HepG2 (cell line): Measurements from ENCODE around the gene SEC61B. TPM values are rescaled to one million over a fixed set of nuclear protein-coding genes. Genes with fewer than 3 reads are reported as not detected.

Experiments used
- ARID2 ChIP-seq: sonication (generic); formaldehyde crosslinking; IDR thresholded peaks from 2 replicates; pipeline ENCODE4 v1.8.1; 2022; ENCODE audit warnings: mild to moderate bottlenecking, missing genetic modification reagents, borderline replicate concordance
- E2F2 ChIP-seq: sonication (generic); formaldehyde crosslinking; IDR thresholded peaks from 2 replicates; pipeline ENCODE4 v1.4.0; 2020; ENCODE audit warnings: missing genetic modification reagents, borderline replicate concordance
- ETV6 ChIP-seq: sonication (generic); formaldehyde crosslinking; conservative IDR thresholded peaks from 2 replicates; pipeline ENCODE4 v1.4.0; 2020; ENCODE audit warnings: missing genetic modification reagents
- FOXK1 ChIP-seq: sonication (generic); formaldehyde crosslinking; IDR thresholded peaks from 2 replicates; pipeline ENCODE4 v1.4.0; 2020; ENCODE audit warnings: low read depth, missing genetic modification reagents, borderline replicate concordance
- FOXK2 ChIP-seq: fragments of 450-650 bp; IDR thresholded peaks from 2 replicates; pipeline ENCODE4 v1.6.1; 2016
- KAT8 ChIP-seq: IDR thresholded peaks from 2 replicates; pipeline ENCODE4 v1.6.1; 2016; ENCODE audit warnings: missing genetic modification reagents, missing compliant biosample characterization
- KLF9 ChIP-seq: IDR thresholded peaks from 2 replicates; pipeline ENCODE4 v1.6.1; 2016; ENCODE audit warnings: low read depth
- MLX ChIP-seq: IDR thresholded peaks from 2 replicates; pipeline ENCODE4 v1.6.1; 2016
- SALL1 ChIP-seq: sonication (generic); formaldehyde crosslinking; IDR thresholded peaks from 2 replicates; pipeline ENCODE4 v1.8.0; 2022; ENCODE audit warnings: mild to moderate bottlenecking, missing genetic modification reagents
- SMYD3 ChIP-seq: sonication (generic); formaldehyde crosslinking; IDR thresholded peaks from 2 replicates; pipeline ENCODE4 v1.8.1; 2023; ENCODE audit warnings: mild to moderate bottlenecking, missing genetic modification reagents
- ZNF282 ChIP-seq: fragments of 450-650 bp; IDR thresholded peaks from 2 replicates; pipeline ENCODE4 v1.6.1; 2018; ENCODE audit not compliant: partially characterized antibody
- ZNF501 ChIP-seq: sonication (generic); formaldehyde crosslinking; IDR thresholded peaks from 2 replicates; pipeline ENCODE4 v1.5.1; 2020; ENCODE audit warnings: mild to moderate bottlenecking, moderate library complexity, missing genetic modification reagents
- ZNF713 ChIP-seq: sonication (generic); formaldehyde crosslinking; IDR thresholded peaks from 2 replicates; pipeline ENCODE4 v1.4.0; 2020; ENCODE audit warnings: mild to moderate bottlenecking, missing genetic modification reagents
- polyA plus RNA-seq, 8 experiments: library from polyadenylated mRNA; depleted of rRNA in 3 of 8; stranded (reverse) in 7 of 8; unstranded in 1 of 8; fragments of >200 nt; fragmentation: Illumina TruSeq in 4 of 8; extraction: Trizol in 4 of 8; gene quantifications; 2 replicates each; pipeline versions ENCODE4 v1.2.1 to v1.2.3, GENCODE V29; 2011 to 2016; ENCODE audit warnings: low read depth in 4 of 8, missing spikeins in 1 of 8, mixed read lengths in 1 of 8; ENCODE audit not compliant: insufficient read depth in 1 of 8
- total RNA-seq, 5 experiments: library from RNA; depleted of rRNA; stranded (reverse); fragments of >200 nt; fragmentation: Illumina TruSeq; extraction: Trizol; gene quantifications; 2 replicates each; pipeline ENCODE4 v1.2.3, GENCODE V29; 2016; ENCODE audit warnings: low read depth in 1 of 5
- TF ChIP-seq, protein P1 (sequence below): sonication (generic); formaldehyde crosslinking; IDR thresholded peaks from 2 replicates; pipeline ENCODE4 v1.8.0; 2022; ENCODE audit warnings: mild to moderate bottlenecking, missing genetic modification reagents; ENCODE audit not compliant: insufficient replicate concordance
- TF ChIP-seq, protein P2 (sequence below), 2 experiments: sonication (generic) in 1 of 2; formaldehyde crosslinking in 1 of 2; IDR thresholded peaks; 2 replicates each; pipeline versions ENCODE4 v1.4.0 to v1.6.1; 2018 to 2020; ENCODE audit warnings: missing genetic modification reagents in 2 of 2, borderline replicate concordance in 1 of 2, low read depth in 1 of 2, mild to moderate bottlenecking in 1 of 2, missing biosample characterization in 1 of 2
- TF ChIP-seq, protein P3 (sequence below): sonication (generic); formaldehyde crosslinking; IDR thresholded peaks from 2 replicates; pipeline ENCODE4 v1.4.0; 2020; ENCODE audit warnings: low read depth, mild to moderate bottlenecking, missing genetic modification reagents
- TF ChIP-seq, protein P4 (sequence below): sonication (generic); formaldehyde crosslinking; IDR thresholded peaks from 2 replicates; pipeline ENCODE4 v1.4.0; 2020; ENCODE audit warnings: missing genetic modification reagents
- TF ChIP-seq, protein P5 (sequence below): sonication (generic); formaldehyde crosslinking; IDR thresholded peaks from 2 replicates; pipeline ENCODE4 v1.9.0; 2022; ENCODE audit warnings: low read depth, missing genetic modification reagents

SEC61B gene
- total and polyA plus RNA-seq, 2 of the 13 experiments (the other 11 are each of a cell fraction or from before 2014, with no cell fraction given), result 191 to 368 TPM

DNA sequence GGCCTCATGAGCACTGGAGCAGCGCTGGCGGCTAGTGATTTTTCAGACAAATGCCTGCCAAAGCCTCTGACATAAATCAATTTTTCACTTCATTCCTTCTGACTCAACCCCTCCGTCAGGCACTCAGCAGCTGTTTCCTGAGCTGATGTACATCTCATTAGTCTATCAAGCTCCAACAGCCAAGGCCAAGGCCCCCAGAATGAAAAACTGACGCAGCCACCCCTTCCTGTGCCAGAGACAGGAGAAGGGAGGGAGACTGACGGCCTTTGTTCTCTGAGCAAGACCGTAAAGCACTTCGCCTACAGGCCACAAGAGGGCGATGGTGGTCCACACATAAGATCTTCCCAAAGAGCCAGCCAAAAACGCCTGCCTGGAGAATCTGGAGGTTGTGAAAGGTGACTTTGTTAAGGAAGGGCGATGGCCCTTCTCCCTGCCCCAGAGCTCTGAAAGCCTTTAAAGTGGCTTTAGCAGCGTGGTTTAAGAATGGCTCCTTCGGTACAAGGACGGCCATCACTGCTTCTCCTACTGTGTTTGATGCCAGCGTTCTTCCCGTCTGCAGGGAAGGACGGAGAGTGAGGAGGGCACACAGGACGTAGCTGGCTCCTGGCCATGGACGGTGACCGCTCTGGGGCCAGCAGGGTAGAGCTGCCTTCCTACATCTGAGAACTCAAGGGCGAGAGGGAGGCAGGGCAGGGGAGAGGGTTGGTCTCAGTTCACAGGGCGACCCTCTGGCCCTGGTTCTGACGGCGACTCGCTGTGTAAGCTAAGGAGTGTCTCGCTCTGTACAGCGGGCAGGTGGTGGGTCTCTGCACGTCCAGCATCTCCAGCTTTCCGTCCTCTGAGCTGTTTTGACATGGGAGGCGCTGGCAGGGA lies 37.4 kb upstream of the SEC61B start (continued):
- TF ChIP-seq, protein P1, sequence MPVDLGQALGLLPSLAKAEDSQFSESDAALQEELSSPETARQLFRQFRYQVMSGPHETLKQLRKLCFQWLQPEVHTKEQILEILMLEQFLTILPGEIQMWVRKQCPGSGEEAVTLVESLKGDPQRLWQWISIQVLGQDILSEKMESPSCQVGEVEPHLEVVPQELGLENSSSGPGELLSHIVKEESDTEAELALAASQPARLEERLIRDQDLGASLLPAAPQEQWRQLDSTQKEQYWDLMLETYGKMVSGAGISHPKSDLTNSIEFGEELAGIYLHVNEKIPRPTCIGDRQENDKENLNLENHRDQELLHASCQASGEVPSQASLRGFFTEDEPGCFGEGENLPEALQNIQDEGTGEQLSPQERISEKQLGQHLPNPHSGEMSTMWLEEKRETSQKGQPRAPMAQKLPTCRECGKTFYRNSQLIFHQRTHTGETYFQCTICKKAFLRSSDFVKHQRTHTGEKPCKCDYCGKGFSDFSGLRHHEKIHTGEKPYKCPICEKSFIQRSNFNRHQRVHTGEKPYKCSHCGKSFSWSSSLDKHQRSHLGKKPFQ (CRISPR knock-in tag), result no peak
- TF ChIP-seq, protein P2, sequence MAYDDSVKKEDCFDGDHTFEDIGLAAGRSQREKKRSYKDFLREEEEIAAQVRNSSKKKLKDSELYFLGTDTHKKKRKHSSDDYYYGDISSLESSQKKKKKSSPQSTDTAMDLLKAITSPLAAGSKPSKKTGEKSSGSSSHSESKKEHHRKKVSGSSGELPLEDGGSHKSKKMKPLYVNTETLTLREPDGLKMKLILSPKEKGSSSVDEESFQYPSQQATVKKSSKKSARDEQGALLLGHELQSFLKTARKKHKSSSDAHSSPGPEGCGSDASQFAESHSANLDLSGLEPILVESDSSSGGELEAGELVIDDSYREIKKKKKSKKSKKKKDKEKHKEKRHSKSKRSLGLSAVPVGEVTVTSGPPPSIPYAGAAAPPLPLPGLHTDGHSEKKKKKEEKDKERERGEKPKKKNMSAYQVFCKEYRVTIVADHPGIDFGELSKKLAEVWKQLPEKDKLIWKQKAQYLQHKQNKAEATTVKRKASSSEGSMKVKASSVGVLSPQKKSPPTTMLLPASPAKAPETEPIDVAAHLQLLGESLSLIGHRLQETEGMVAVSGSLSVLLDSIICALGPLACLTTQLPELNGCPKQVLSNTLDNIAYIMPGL (CRISPR knock-in tag; IDR thresholded peaks at IDR 0.05; ENCODE audit: borderline replicate concordance in 1 of 2, low read depth in 1 of 2), result peak; percentile 58 to 60; a peak in 3 of 4 replicates
- TF ChIP-seq ZNF282 (no peak), ZNF501 (CRISPR knock-in tag) (peak; percentile 84), MLX (no peak), KLF9 (CRISPR knock-in tag) (no peak), SALL1 (peak; percentile 46), FOXK1 (CRISPR knock-in tag) (no peak), FOXK2 (no peak), SMYD3 (CRISPR knock-in tag) (no peak), ARID2 (CRISPR knock-in tag) (no peak), ZNF713 (CRISPR knock-in tag) (no peak), KAT8 (CRISPR knock-in tag) (peak; percentile 47; the same call in 1 of the 2 replicates), E2F2 (CRISPR knock-in tag) (no peak), ETV6 (0 out of 2 replicates have a peak, but pooled peaks have one; percentile 68)
- TF ChIP-seq, protein P3, sequence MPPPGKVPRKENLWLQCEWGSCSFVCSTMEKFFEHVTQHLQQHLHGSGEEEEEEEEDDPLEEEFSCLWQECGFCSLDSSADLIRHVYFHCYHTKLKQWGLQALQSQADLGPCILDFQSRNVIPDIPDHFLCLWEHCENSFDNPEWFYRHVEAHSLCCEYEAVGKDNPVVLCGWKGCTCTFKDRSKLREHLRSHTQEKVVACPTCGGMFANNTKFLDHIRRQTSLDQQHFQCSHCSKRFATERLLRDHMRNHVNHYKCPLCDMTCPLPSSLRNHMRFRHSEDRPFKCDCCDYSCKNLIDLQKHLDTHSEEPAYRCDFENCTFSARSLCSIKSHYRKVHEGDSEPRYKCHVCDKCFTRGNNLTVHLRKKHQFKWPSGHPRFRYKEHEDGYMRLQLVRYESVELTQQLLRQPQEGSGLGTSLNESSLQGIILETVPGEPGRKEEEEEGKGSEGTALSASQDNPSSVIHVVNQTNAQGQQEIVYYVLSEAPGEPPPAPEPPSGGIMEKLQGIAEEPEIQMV (CRISPR knock-in tag), result no peak
- TF ChIP-seq, protein P4, sequence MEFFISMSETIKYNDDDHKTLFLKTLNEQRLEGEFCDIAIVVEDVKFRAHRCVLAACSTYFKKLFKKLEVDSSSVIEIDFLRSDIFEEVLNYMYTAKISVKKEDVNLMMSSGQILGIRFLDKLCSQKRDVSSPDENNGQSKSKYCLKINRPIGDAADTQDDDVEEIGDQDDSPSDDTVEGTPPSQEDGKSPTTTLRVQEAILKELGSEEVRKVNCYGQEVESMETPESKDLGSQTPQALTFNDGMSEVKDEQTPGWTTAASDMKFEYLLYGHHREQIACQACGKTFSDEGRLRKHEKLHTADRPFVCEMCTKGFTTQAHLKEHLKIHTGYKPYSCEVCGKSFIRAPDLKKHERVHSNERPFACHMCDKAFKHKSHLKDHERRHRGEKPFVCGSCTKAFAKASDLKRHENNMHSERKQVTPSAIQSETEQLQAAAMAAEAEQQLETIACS (CRISPR knock-in tag), result no peak
- TF ChIP-seq, protein P5, sequence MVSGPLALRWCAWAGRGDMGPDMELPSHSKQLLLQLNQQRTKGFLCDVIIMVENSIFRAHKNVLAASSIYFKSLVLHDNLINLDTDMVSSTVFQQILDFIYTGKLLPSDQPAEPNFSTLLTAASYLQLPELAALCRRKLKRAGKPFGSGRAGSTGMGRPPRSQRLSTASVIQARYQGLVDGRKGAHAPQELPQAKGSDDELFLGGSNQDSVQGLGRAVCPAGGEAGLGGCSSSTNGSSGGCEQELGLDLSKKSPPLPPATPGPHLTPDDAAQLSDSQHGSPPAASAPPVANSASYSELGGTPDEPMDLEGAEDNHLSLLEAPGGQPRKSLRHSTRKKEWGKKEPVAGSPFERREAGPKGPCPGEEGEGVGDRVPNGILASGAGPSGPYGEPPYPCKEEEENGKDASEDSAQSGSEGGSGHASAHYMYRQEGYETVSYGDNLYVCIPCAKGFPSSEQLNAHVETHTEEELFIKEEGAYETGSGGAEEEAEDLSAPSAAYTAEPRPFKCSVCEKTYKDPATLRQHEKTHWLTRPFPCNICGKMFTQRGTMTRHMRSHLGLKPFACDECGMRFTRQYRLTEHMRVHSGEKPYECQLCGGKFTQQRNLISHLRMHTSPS (CRISPR knock-in tag), result no peak
